HepG2 (cell line): ENCODE results near the gene LGI4. TPM values are rescaled to one million over a fixed set of nuclear protein-coding genes. Genes with fewer than 3 reads are reported as not detected.

Source experiments
- ATF7 ChIP-seq, 2 experiments: fragments of 450-650 bp in 1 of 2; sonication (generic) in 1 of 2; formaldehyde crosslinking in 1 of 2; IDR thresholded peaks; 2 replicates each; pipeline versions ENCODE4 v1.4.0 to v1.6.1; 2016 to 2020; ENCODE audit warnings: antibody characterized with exemption in 1 of 2, mild to moderate bottlenecking in 1 of 2, missing genetic modification reagents in 1 of 2
- CENPX ChIP-seq: sonication (generic); formaldehyde crosslinking; IDR thresholded peaks from 2 replicates; pipeline ENCODE4 v1.9.0; 2021; ENCODE audit warnings: mild to moderate bottlenecking, missing genetic modification reagents, moderate library complexity
- FOXO1 ChIP-seq: sonication (generic); formaldehyde crosslinking; IDR thresholded peaks from 2 replicates; pipeline ENCODE4 v1.4.0; 2020; ENCODE audit warnings: missing genetic modification reagents
- MAFK ChIP-seq, 2 experiments: IDR thresholded peaks in 1 of 2; conservative IDR thresholded peaks in 1 of 2; 2 replicates each; pipeline ENCODE4 v1.6.1; 2011; ENCODE audit warnings: improper control_type of control experiment in 2 of 2, low read length in 2 of 2
- NFRKB ChIP-seq: fragments of 450-650 bp; IDR thresholded peaks from 2 replicates; pipeline ENCODE4 v1.6.1; 2017
- NKX3-1 ChIP-seq: sonication (generic); formaldehyde crosslinking; IDR thresholded peaks from 2 replicates; pipeline ENCODE4 v1.5.0; 2020; ENCODE audit warnings: missing genetic modification reagents
- RCOR2 ChIP-seq: IDR thresholded peaks from 2 replicates; pipeline ENCODE4 v1.6.1; 2016; ENCODE audit warnings: missing biosample characterization, missing genetic modification reagents
- TBL1XR1 ChIP-seq: fragments of 150-350 bp; IDR thresholded peaks from 2 replicates; pipeline ENCODE4 v1.6.1; 2014; ENCODE audit warnings: borderline replicate concordance, low read length; ENCODE audit not compliant: partially characterized antibody
- TCF7 ChIP-seq: sonication (generic); IDR thresholded peaks from 2 replicates; pipeline ENCODE4 v1.6.1; 2016; ENCODE audit warnings: antibody characterized with exemption, low read depth
- TEAD3 ChIP-seq: optimal IDR thresholded peaks from 2 replicates; pipeline ENCODE3; 2016; ENCODE audit warnings: borderline replicate concordance
- ZBTB21 ChIP-seq: sonication (generic); formaldehyde crosslinking; IDR thresholded peaks from 2 replicates; pipeline ENCODE4 v1.4.0; 2020; ENCODE audit warnings: missing genetic modification reagents
- ZFX ChIP-seq: sonication (generic); formaldehyde crosslinking; IDR thresholded peaks from 2 replicates; pipeline ENCODE4 v1.4.0; 2020; ENCODE audit warnings: mild to moderate bottlenecking, low read depth, missing genetic modification reagents, moderate library complexity
- ZNF101 ChIP-seq: sonication (generic); formaldehyde crosslinking; IDR thresholded peaks from 2 replicates; pipeline ENCODE4 v1.4.0; 2020; ENCODE audit warnings: mild to moderate bottlenecking, low read depth, missing genetic modification reagents, borderline replicate concordance
- ZNF205 ChIP-seq: IDR thresholded peaks from 2 replicates; pipeline ENCODE4 v1.6.1; 2018; ENCODE audit warnings: missing biosample characterization, missing genetic modification reagents
- ZNF33A ChIP-seq: sonication (generic); formaldehyde crosslinking; IDR thresholded peaks from 2 replicates; pipeline ENCODE4 v1.5.1; 2020; ENCODE audit warnings: missing genetic modification reagents, mild to moderate bottlenecking, moderate library complexity, borderline replicate concordance
- ZNF44 ChIP-seq: sonication (generic); formaldehyde crosslinking; IDR thresholded peaks from 2 replicates; pipeline ENCODE4 v1.5.1; 2020; ENCODE audit warnings: mild to moderate bottlenecking, missing genetic modification reagents
- ZNF607 ChIP-seq: sonication (generic); formaldehyde crosslinking; IDR thresholded peaks from 2 replicates; pipeline ENCODE4 v1.5.1; 2020; ENCODE audit warnings: missing genetic modification reagents, mild to moderate bottlenecking, borderline replicate concordance
- ZNF792 ChIP-seq: IDR thresholded peaks from 2 replicates; pipeline ENCODE4 v1.6.1; 2016
- polyA plus RNA-seq, 8 experiments: library from polyadenylated mRNA; depleted of rRNA in 3 of 8; stranded (reverse) in 7 of 8; unstranded in 1 of 8; fragments of >200 nt; fragmentation: Illumina TruSeq in 4 of 8; extraction: Trizol in 4 of 8; gene quantifications; 2 replicates each; pipeline versions ENCODE4 v1.2.1 to v1.2.3, GENCODE V29; 2011 to 2016; ENCODE audit warnings: low read depth in 4 of 8, missing spikeins in 1 of 8, mixed read lengths in 1 of 8; ENCODE audit not compliant: insufficient read depth in 1 of 8
- total RNA-seq, 5 experiments: library from RNA; depleted of rRNA; stranded (reverse); fragments of >200 nt; fragmentation: Illumina TruSeq; extraction: Trizol; gene quantifications; 2 replicates each; pipeline ENCODE4 v1.2.3, GENCODE V29; 2016; ENCODE audit warnings: low read depth in 1 of 5
- TF ChIP-seq, protein P1 (sequence below): sonication (generic); formaldehyde crosslinking; IDR thresholded peaks from 2 replicates; pipeline ENCODE4 v1.4.0; 2020; ENCODE audit warnings: missing genetic modification reagents
- TF ChIP-seq, protein P2 (sequence below): sonication (generic); formaldehyde crosslinking; IDR thresholded peaks from 2 replicates; pipeline ENCODE4 v1.4.0; 2020; ENCODE audit warnings: missing genetic modification reagents; ENCODE audit errors: not compliant biosample characterization
- TF ChIP-seq, protein P3 (sequence below), 2 experiments: sonication (generic) in 1 of 2; formaldehyde crosslinking in 1 of 2; IDR thresholded peaks; 2 replicates each; pipeline versions ENCODE4 v1.4.0 to v1.6.1; 2016 to 2020; ENCODE audit warnings: borderline replicate concordance in 1 of 2, low read depth in 1 of 2, mild to moderate bottlenecking in 1 of 2, missing genetic modification reagents in 1 of 2
- TF ChIP-seq, protein P4 (sequence below): sonication (generic); formaldehyde crosslinking; conservative IDR thresholded peaks from 2 replicates; pipeline ENCODE4 v1.4.0; 2020; ENCODE audit warnings: missing genetic modification reagents

LGI4 gene
- total and polyA plus RNA-seq, 2 of the 13 experiments (the other 11 are each of a cell fraction or from before 2014, with no cell fraction given) = 2.8 TPM; not detected in 1

DNA sequence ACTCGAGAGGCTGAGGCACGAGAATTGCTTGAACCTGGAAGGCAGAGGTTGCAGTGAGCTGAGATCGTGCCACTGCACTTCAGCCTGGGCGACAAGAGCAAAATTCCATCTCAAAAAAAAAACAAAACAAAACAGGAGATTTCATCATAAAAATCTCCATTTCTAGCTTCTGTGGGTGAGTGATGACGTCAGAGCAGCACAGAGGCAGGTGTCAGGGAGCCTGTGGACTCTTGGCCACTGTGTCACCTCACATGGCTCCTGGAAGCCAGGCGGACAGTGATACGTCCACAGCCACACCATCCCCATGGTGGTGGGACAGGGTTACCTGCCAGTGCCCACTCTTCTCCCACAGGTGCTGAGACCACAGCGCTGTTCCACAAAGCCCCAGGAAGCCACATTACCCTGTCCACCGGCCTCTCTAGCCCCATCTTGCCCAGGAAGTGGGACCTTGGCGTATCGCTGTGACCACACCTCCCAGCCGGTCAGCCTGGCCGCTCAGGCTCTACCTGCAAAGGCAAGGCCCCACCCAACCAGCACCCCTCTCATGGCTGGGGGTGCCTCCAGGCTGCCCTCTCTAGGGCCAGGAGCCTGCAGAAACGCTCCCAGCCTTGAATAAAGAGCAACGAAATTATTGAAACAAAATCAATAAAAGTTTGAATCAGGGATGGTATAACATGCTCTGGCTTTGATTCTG, 21.7 kb downstream of the LGI4 start (continued):
- TF ChIP-seq CENPX (CRISPR knock-in tag) (no peak), ZNF205 (CRISPR knock-in tag) (no peak), TCF7 (no peak), ZNF101 (no peak), ZNF607 (no peak), ZNF33A (CRISPR knock-in tag) (no peak), ZBTB21 (CRISPR knock-in tag) (peak; percentile 76), MAFK (conservative IDR thresholded peaks at IDR 0.05 in 1 of 2, IDR thresholded peaks at IDR 0.05 in 1 of 2; ENCODE audit: low read length in 2 of 2) (no peak), ZNF792 (no peak), FOXO1 (CRISPR knock-in tag) (no peak), NKX3-1 (CRISPR knock-in tag) (no peak), TBL1XR1 (no peak), TEAD3 (CRISPR knock-in tag) (no peak), ATF7 (IDR thresholded peaks at IDR 0.05) (peak; percentile 96), ATF7 (CRISPR knock-in tag; IDR thresholded peaks at IDR 0.05) (no peak), NFRKB (no peak), ZNF44 (CRISPR knock-in tag) (no peak), RCOR2 (CRISPR knock-in tag) (no peak), ZFX (CRISPR knock-in tag) (peak; percentile 26; the same call in 1 of the 2 replicates)
- TF ChIP-seq, protein P1, sequence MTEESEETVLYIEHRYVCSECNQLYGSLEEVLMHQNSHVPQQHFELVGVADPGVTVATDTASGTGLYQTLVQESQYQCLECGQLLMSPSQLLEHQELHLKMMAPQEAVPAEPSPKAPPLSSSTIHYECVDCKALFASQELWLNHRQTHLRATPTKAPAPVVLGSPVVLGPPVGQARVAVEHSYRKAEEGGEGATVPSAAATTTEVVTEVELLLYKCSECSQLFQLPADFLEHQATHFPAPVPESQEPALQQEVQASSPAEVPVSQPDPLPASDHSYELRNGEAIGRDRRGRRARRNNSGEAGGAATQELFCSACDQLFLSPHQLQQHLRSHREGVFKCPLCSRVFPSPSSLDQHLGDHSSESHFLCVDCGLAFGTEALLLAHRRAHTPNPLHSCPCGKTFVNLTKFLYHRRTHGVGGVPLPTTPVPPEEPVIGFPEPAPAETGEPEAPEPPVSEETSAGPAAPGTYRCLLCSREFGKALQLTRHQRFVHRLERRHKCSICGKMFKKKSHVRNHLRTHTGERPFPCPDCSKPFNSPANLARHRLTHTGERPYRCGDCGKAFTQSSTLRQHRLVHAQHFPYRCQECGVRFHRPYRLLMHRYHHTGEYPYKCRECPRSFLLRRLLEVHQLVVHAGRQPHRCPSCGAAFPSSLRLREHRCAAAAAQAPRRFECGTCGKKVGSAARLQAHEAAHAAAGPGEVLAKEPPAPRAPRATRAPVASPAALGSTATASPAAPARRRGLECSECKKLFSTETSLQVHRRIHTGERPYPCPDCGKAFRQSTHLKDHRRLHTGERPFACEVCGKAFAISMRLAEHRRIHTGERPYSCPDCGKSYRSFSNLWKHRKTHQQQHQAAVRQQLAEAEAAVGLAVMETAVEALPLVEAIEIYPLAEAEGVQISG (CRISPR knock-in tag) = 0 out of 2 replicates have a peak, but pooled peaks have one; percentile 36
- TF ChIP-seq, protein P2, sequence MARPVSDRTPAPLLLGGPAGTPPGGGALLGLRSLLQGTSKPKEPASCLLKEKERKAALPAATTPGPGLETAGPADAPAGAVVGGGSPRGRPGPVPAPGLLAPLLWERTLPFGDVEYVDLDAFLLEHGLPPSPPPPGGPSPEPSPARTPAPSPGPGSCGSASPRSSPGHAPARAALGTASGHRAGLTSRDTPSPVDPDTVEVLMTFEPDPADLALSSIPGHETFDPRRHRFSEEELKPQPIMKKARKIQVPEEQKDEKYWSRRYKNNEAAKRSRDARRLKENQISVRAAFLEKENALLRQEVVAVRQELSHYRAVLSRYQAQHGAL (CRISPR knock-in tag) = no peak
- TF ChIP-seq, protein P3, sequence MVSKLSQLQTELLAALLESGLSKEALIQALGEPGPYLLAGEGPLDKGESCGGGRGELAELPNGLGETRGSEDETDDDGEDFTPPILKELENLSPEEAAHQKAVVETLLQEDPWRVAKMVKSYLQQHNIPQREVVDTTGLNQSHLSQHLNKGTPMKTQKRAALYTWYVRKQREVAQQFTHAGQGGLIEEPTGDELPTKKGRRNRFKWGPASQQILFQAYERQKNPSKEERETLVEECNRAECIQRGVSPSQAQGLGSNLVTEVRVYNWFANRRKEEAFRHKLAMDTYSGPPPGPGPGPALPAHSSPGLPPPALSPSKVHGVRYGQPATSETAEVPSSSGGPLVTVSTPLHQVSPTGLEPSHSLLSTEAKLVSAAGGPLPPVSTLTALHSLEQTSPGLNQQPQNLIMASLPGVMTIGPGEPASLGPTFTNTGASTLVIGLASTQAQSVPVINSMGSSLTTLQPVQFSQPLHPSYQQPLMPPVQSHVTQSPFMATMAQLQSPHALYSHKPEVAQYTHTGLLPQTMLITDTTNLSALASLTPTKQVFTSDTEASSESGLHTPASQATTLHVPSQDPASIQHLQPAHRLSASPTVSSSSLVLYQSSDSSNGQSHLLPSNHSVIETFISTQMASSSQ (IDR thresholded peaks at IDR 0.05; ENCODE audit: low read depth) = no peak
- TF ChIP-seq, protein P3 (CRISPR knock-in tag; IDR thresholded peaks at IDR 0.05; ENCODE audit: borderline replicate concordance) = no peak
- TF ChIP-seq, protein P4, sequence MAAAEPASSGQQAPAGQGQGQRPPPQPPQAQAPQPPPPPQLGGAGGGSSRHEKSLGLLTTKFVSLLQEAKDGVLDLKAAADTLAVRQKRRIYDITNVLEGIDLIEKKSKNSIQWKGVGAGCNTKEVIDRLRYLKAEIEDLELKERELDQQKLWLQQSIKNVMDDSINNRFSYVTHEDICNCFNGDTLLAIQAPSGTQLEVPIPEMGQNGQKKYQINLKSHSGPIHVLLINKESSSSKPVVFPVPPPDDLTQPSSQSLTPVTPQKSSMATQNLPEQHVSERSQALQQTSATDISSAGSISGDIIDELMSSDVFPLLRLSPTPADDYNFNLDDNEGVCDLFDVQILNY (CRISPR knock-in tag) = no peak
